Thyroid gland (tissue), 4 donors: Measurements from ENCODE around the gene OR14I1. TPM values are rescaled to one million over a fixed set of nuclear protein-coding genes. Genes with fewer than 3 reads are reported as not detected.

ENCODE experiments used
- DNase-seq, 2 donors: peaks; one replicate each; pipeline ENCODE4 v3.0.0-alpha.2; 2019
- H3K27ac ChIP-seq, 3 donors: fragments of 200-600 bp; sonication (generic); 1 replicate in 2 of 3; 2 replicates in 1 of 3; pipeline ENCODE4 v1.5.1; 2016 to 2019; ENCODE audit warnings: mild to moderate bottlenecking in 1 of 3, moderate library complexity in 1 of 3
- H3K27me3 ChIP-seq: fragments of 200-600 bp; sonication (generic); one replicate; pipeline ENCODE4 v1.5.1; 2019
- H3K36me3 ChIP-seq, 2 donors: fragments of 200-600 bp; sonication (generic); one replicate each; pipeline ENCODE4 v1.5.1; 2016 to 2019
- H3K4me1 ChIP-seq, 2 donors: fragments of 200-600 bp; sonication (generic); one replicate each; pipeline ENCODE4 v1.5.1; 2017 to 2019
- H3K4me3 ChIP-seq, 3 donors: fragments of 200-600 bp; sonication (generic); replicated peaks in 1 of 3; 1 replicate in 2 of 3; 2 replicates in 1 of 3; pipeline ENCODE4 v1.5.1; 2016; ENCODE audit warnings: mild to moderate bottlenecking in 1 of 3
- H3K9me3 ChIP-seq: fragments of 200-600 bp; sonication (generic); one replicate; pipeline ENCODE4 v1.5.1; 2017
- POLR2A ChIP-seq, 2 donors: fragments of 450-650 bp; IDR thresholded peaks; one replicate each; pipeline ENCODE4 v1.6.1; 2017; ENCODE audit warnings: antibody characterized with exemption in 2 of 2, mild to moderate bottlenecking in 2 of 2, moderate library complexity in 1 of 2
- WGBS, 2 donors: methylation state at CpG; one replicate each; pipeline ENCODE4 v1.1.5; 2017; 5-methylcytosine and 5-hydroxymethylcytosine counted together
- intact Hi-C: fragments of 100-400 bp; cut with DNase I; formaldehyde crosslinking; loops from one replicate; pipeline ENCODE4 v1.15.1; 2023
- total RNA-seq, 4 donors: library from RNA; depleted of rRNA; stranded (reverse); fragments of >200 nt; gene quantifications; one replicate each; pipeline ENCODE4 v1.2.3, GENCODE V29; 2016
- TF ChIP-seq, protein P1 (sequence below), 6 experiments: fragments of 200-600 bp in 3 of 6; fragments of 450-650 bp in 3 of 6; sonication (generic) in 3 of 6; IDR thresholded peaks; one replicate each; pipeline ENCODE4 v1.5.1; 2016 to 2019; ENCODE audit warnings: antibody characterized with exemption in 6 of 6, mild to moderate bottlenecking in 2 of 6, inconsistent platforms in 1 of 6, moderate library complexity in 1 of 6

Gene OR14I1
- total RNA-seq, 4 donors from 2014 or later: not detected

DNA sequence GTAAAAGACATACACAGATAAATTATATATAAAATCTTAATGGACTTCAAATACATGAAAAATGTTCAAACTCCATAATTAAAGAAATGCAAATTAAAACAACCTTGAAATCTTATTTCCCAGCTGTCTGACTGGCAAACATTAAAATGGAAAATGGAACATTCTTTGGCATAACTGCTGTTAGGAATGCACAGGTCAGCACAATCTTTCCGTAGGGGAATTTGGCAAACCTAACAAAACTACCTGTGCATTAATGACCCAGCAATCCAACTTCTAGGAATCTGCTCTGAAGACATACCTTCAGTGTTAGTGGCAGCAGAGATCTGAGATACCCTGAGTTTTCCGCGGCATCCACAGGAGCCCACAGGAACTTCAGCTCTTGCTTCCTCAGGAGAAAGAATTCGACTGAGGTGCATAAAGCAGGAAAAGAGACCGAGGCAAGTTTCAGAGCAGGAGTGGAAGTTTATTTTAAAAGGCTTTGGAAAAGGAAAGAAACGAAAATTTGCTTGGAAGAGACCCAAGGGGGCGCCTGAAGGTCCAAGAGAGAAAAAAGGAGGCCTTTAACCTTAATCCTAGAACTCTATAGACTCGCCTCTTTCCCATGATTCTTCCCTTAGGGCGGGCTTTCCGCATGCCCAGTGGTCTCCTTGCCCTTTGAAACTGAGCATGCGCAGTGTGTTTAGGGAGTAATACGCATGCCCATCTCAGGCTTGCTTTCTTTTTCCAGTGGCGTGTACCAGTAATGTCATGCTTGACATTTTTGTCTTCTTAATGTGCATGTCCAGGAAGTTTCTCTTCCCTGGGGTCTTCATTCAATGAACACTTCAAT lies 28.2 kb upstream of the OR14I1 start:
- Histone ChIP-seq H3K27me3 (no peaks in the 10 kb centered on the region), H3K4me3 (no peak overlapping the region), H3K36me3 (no peaks in the 10 kb centered on the region), H3K27ac (no peak overlapping the region), H3K9me3 (no peaks in the 10 kb centered on the region), H3K4me1 (no peaks in the 10 kb centered on the region)
- WGBS, 2 donors: 75 to 79% methylated on average over 13 of the region's 13 CpGs
- TF ChIP-seq, protein P1, sequence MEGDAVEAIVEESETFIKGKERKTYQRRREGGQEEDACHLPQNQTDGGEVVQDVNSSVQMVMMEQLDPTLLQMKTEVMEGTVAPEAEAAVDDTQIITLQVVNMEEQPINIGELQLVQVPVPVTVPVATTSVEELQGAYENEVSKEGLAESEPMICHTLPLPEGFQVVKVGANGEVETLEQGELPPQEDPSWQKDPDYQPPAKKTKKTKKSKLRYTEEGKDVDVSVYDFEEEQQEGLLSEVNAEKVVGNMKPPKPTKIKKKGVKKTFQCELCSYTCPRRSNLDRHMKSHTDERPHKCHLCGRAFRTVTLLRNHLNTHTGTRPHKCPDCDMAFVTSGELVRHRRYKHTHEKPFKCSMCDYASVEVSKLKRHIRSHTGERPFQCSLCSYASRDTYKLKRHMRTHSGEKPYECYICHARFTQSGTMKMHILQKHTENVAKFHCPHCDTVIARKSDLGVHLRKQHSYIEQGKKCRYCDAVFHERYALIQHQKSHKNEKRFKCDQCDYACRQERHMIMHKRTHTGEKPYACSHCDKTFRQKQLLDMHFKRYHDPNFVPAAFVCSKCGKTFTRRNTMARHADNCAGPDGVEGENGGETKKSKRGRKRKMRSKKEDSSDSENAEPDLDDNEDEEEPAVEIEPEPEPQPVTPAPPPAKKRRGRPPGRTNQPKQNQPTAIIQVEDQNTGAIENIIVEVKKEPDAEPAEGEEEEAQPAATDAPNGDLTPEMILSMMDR (IDR thresholded peaks at IDR 0.05): no peak
- no peak for TF ChIP-seq POLR2A (IDR thresholded peaks at IDR 0.05)
- no peak for DNase-seq
- intact Hi-C loops: no loop called here

DNA sequence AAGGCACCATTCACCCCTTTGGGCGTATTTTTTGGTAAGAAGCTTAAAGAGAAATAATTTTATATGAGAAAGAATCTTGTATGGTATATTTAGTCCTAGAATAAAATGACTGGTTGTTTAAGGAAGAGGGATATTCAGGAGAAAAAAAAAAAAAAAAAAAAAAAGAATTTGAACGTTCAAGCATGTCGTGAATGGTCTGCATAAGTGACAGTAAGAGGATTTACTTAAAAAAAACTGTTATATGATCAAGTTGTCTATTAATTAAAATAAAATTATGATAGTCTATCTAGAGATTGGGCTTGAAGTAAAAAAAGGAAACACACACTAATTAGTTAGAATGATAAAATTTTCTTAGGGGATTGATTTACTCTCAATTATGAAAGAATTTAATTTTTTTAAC lies 11.7 kb upstream of the OR14I1 start:
- no peak overlapping the region for H3K27ac ChIP-seq
- TF ChIP-seq POLR2A (IDR thresholded peaks at IDR 0.05): no peak
- TF ChIP-seq, protein P1 (IDR thresholded peaks at IDR 0.05): no peak
- intact Hi-C loops: no loop called here
- no peaks in the 10 kb centered on the region for H3K27me3 ChIP-seq
- no peaks in the 10 kb centered on the region for H3K36me3 ChIP-seq
- H3K4me3 ChIP-seq: no peak overlapping the region
- WGBS, 2 donors: 39 to 46% methylated on average over 3 of the region's 3 CpGs
- no peaks in the 10 kb centered on the region for H3K9me3 ChIP-seq
- no peak for DNase-seq
- H3K4me1 ChIP-seq: no peaks in the 10 kb centered on the region

DNA sequence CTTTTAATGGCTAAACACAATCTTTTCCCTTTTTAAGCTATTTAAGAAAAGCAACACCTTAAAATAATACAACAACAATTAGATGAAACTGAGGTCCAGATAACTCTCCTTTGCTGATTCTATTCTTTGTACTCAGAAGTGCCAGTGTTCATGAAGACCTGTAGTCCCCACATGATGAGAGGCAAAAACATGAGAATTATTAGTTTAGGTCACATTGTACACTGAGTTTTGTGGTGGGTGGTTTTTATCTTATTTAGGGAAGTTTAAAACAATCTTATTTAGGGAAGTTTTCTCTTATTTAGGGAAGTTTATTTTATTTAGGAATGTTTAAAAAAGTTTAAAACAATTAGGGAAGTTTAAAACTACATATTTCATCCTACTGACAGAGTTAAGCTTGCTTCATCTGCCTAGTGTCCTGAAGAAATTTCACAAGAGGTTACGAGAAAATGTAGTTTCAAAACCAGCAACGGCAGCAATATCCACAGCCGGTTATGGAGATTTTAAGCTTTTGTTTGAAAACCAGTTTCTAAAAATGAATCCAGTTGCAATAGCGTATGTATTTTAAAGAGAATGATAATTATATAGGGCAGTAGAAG lies 7.8 kb upstream of the OR14I1 start:
- DNase-seq: no peak
- TF ChIP-seq, protein P1 (IDR thresholded peaks at IDR 0.05): no peak
- no peak for TF ChIP-seq POLR2A (IDR thresholded peaks at IDR 0.05)
- intact Hi-C loops: no loop called here
- Histone ChIP-seq H3K9me3 (no peaks in the 10 kb centered on the region), H3K4me1 (no peaks in the 10 kb centered on the region), H3K4me3 (no peak overlapping the region), H3K36me3 (no peaks in the 10 kb centered on the region), H3K27me3 (no peaks in the 10 kb centered on the region), H3K27ac (no peak overlapping the region)
- WGBS, 2 donors: 78 to 79% methylated on average over 4 of the region's 4 CpGs

DNA sequence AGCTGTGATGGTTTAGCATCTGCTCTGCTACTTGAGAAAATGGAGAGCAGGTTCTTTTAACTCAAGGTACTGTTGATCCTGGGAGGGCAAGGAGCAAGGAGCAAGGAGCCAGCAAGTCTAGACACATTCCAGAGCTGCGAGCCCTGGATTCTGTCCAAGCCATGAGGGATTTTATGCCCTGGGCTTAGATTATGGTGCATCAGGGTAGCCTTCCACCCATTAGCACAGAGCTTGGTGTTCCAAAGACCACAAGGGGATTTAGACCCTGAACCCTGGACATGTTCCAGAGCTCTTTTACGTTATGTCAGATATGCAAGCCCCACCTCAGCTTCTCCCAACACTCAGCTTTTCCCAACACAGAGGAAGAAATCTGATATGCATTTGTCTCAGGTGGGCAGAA lies 2.0 kb upstream of the OR14I1 start:
- Histone ChIP-seq H3K27ac (no peak overlapping the region), H3K27me3 (no peaks in the 10 kb centered on the region), H3K36me3 (no peaks in the 10 kb centered on the region), H3K4me1 (no peaks in the 10 kb centered on the region), H3K9me3 (no peaks in the 10 kb centered on the region), H3K4me3 (no peak overlapping the region)
- intact Hi-C loops: no loop called here
- TF ChIP-seq, protein P1 (IDR thresholded peaks at IDR 0.05): no peak
- TF ChIP-seq POLR2A (IDR thresholded peaks at IDR 0.05): no peak
- no peak for DNase-seq
- WGBS, 2 donors: 56 to 58% methylated on average over 1 to 2 of the region's 2 CpGs

DNA sequence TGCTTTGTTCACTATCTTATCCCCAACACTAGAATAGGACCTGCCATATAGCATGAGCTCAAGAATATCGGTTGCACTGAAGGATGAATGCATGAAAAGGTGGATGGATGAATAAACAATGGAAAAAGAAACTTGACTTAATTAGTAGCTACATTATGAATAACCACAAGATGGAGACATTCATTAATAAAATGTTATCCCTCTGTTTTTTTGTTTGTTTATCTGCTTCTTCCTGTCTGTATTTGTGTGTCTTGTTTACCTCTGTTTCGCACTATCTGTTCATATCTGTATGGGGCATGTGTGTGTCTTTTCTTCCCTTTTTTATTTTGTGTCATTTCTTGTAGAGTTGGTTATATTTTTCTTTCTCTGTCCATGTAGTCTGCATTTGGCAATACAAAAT lies 1.1 kb upstream of the OR14I1 start:
- H3K4me1 ChIP-seq: no peaks in the 10 kb centered on the region
- intact Hi-C loops: no loop called here
- WGBS, 2 donors: 77 to 79% methylated on average over 2 of the region's 2 CpGs
- no peaks in the 10 kb centered on the region for H3K27me3 ChIP-seq
- no peaks in the 10 kb centered on the region for H3K36me3 ChIP-seq
- no peak overlapping the region for H3K4me3 ChIP-seq
- no peak for TF ChIP-seq POLR2A (IDR thresholded peaks at IDR 0.05)
- TF ChIP-seq, protein P1 (IDR thresholded peaks at IDR 0.05): no peak
- H3K27ac ChIP-seq: no peak overlapping the region
- H3K9me3 ChIP-seq: no peaks in the 10 kb centered on the region
- no peak for DNase-seq
